T-helper 17 cell (primary cell): ENCODE data around the gene ZNF236. TPM values are rescaled to one million over a fixed set of nuclear protein-coding genes. Genes with fewer than 3 reads are reported as not detected.
A peak's percentile ranks its signal among the peaks of the same experiment; 100 is the strongest.

ENCODE experiments used
- ATAC-seq: fragments of 150-1000 bp; cut with Tn5 transposase; 2 replicates; pipeline ENCODE4 v1.10.0; 2021; ENCODE audit warnings: mild to moderate bottlenecking, moderate library complexity
- DNase-seq, 3 donors: peaks; one replicate each; pipeline versions ENCODE4 v3.0.0 to v3.0.0-alpha.2; 2020 to 2021
- H3K9me3 ChIP-seq: one replicate; pipeline ENCODE4 v1.7.0; 2013; ENCODE audit warnings: low read length, mild to moderate bottlenecking; ENCODE audit not compliant: control insufficient read depth, poor library complexity, severe bottlenecking
- H3K27ac Mint-ChIP-seq: one replicate; pipeline ENCODE4 v1.8.0; 2022; ENCODE audit warnings: mild to moderate bottlenecking, moderate library complexity, mixed read lengths
- H3K27me3 Mint-ChIP-seq: one replicate; pipeline ENCODE4 v1.8.0; 2022; ENCODE audit warnings: mixed read lengths
- H3K36me3 Mint-ChIP-seq: one replicate; pipeline ENCODE4 v1.8.0; 2022; ENCODE audit warnings: low read depth, mixed read lengths
- H3K4me1 Mint-ChIP-seq: one replicate; pipeline ENCODE4 v1.8.0; 2022; ENCODE audit warnings: mild to moderate bottlenecking, mixed read lengths
- H3K4me3 Mint-ChIP-seq: one replicate; pipeline ENCODE4 v1.8.0; 2022; ENCODE audit warnings: mild to moderate bottlenecking, moderate library complexity, mixed read lengths
- total RNA-seq, 4 donors: library from RNA in 2 of 4; stranded (reverse) in 2 of 4; gene quantifications; one replicate each; pipeline ENCODE4 v1.2.3 and lab custom pipeline; 2022 to 2026

ZNF236 gene
- total RNA-seq, 2 donors from 2014 or later, result 29.5 to 29.9 TPM

GRCh38 chr18:77005651-77006195, 183.4 kb downstream of the ZNF236 start:
- Mint-ChIP-seq H3K27me3 (no peaks in the 10 kb centered on the region), H3K36me3 (peaks cover 8% of the 10 kb centered on the region), H3K4me3 (peak overlapping the region; percentile 9), H3K4me1 (peaks cover 32% of the 10 kb centered on the region), H3K27ac (peak overlapping the region; percentile 79)
- DNase-seq, result no peak
- H3K9me3 ChIP-seq, result no peaks in the 10 kb centered on the region
- ATAC-seq, result no peak

GRCh38 chr18:77006305-77007175, 184.2 kb downstream of the ZNF236 start:
- Mint-ChIP-seq H3K4me3 (peak overlapping the region; percentile 21), H3K4me1 (peaks cover 35% of the 10 kb centered on the region), H3K36me3 (peaks cover 9% of the 10 kb centered on the region), H3K27ac (peak overlapping the region; percentile 79), H3K27me3 (no peaks in the 10 kb centered on the region)
- DNase-seq (no peak), ATAC-seq (no peak)
- no peaks in the 10 kb centered on the region for H3K9me3 ChIP-seq

GRCh38 chr18:77007251-77007650, 184.9 kb downstream of the ZNF236 start:
- Mint-ChIP-seq H3K27me3 (no peaks in the 10 kb centered on the region), H3K27ac (peak overlapping the region; percentile 77), H3K36me3 (peaks cover 9% of the 10 kb centered on the region), H3K4me3 (no peak overlapping the region), H3K4me1 (peaks cover 32% of the 10 kb centered on the region)
- no peak for ATAC-seq
- H3K9me3 ChIP-seq, result no peaks in the 10 kb centered on the region
- no peak for DNase-seq

- H3K9me3 ChIP-seq, result no peaks in the 10 kb centered on the region
- Mint-ChIP-seq H3K27me3 (no peaks in the 10 kb centered on the region), H3K4me1 (peaks cover 31% of the 10 kb centered on the region), H3K4me3 (no peak overlapping the region), H3K36me3 (peaks cover 9% of the 10 kb centered on the region), H3K27ac (peak overlapping the region; percentile 77)
- ATAC-seq, result no peak
- DNase-seq, result no peak
Measured at GRCh38 chr18:77008006-77008405, 185.6 kb downstream of the ZNF236 start.

- Mint-ChIP-seq H3K4me3 (no peak overlapping the region), H3K4me1 (peaks cover 34% of the 10 kb centered on the region), H3K27me3 (no peaks in the 10 kb centered on the region), H3K36me3 (peaks cover 9% of the 10 kb centered on the region), H3K27ac (peak overlapping the region; percentile 77)
- H3K9me3 ChIP-seq, result no peaks in the 10 kb centered on the region
- ATAC-seq (no peak), DNase-seq (no peak)
Measured at GRCh38 chr18:77008576-77009315, 186.4 kb downstream of the ZNF236 start.

- Mint-ChIP-seq H3K27ac (peak overlapping the region; percentile 29), H3K36me3 (peaks cover 9% of the 10 kb centered on the region), H3K4me3 (no peak overlapping the region), H3K4me1 (peaks cover 31% of the 10 kb centered on the region), H3K27me3 (no peaks in the 10 kb centered on the region)
- ATAC-seq (no peak), DNase-seq (no peak)
- H3K9me3 ChIP-seq, result no peaks in the 10 kb centered on the region
Measured at GRCh38 chr18:77009675-77010074, 187.3 kb downstream of the ZNF236 start.

- no peak for ATAC-seq
- peaks cover 26% of the 10 kb centered on the region for H3K4me1 Mint-ChIP-seq
- no peak overlapping the region for H3K4me3 Mint-ChIP-seq
- H3K27me3 Mint-ChIP-seq, result no peaks in the 10 kb centered on the region
- H3K27ac Mint-ChIP-seq, result peak overlapping the region; percentile 21
- no peak for DNase-seq
- peaks cover 9% of the 10 kb centered on the region for H3K36me3 Mint-ChIP-seq
- H3K9me3 ChIP-seq, result no peaks in the 10 kb centered on the region
Measured at GRCh38 chr18:77012120-77012519, 189.8 kb downstream of the ZNF236 start.

GRCh38 chr18:77012806-77013541, 190.6 kb downstream of the ZNF236 start:
- Mint-ChIP-seq H3K27ac (no peak overlapping the region), H3K4me1 (peaks cover 25% of the 10 kb centered on the region)
- no peak for ATAC-seq

GRCh38 chr18:77013811-77014521, 191.6 kb downstream of the ZNF236 start:
- DNase-seq, result no peak
- peaks cover 15% of the 10 kb centered on the region for H3K36me3 Mint-ChIP-seq
- peak overlapping the region; percentile 77 for H3K27ac Mint-ChIP-seq
- H3K27me3 Mint-ChIP-seq, result no peaks in the 10 kb centered on the region
- H3K4me1 Mint-ChIP-seq, result peaks cover 26% of the 10 kb centered on the region
- no peak overlapping the region for H3K4me3 Mint-ChIP-seq
- no peaks in the 10 kb centered on the region for H3K9me3 ChIP-seq
- ATAC-seq, result no peak

More at GRCh38 chr18:77012806-77013541, 190.6 kb downstream of the ZNF236 start:
- no peak for DNase-seq
- no peaks in the 10 kb centered on the region for H3K27me3 Mint-ChIP-seq
- H3K9me3 ChIP-seq, result no peaks in the 10 kb centered on the region
- H3K36me3 Mint-ChIP-seq, result peaks cover 8% of the 10 kb centered on the region
- no peak overlapping the region for H3K4me3 Mint-ChIP-seq

GRCh38 chr18:77014538-77014937, 192.2 kb downstream of the ZNF236 start:
- no peaks in the 10 kb centered on the region for H3K9me3 ChIP-seq
- DNase-seq (no peak), ATAC-seq (no peak)
- Mint-ChIP-seq H3K36me3 (peaks cover 15% of the 10 kb centered on the region), H3K4me3 (no peak overlapping the region), H3K4me1 (peaks cover 27% of the 10 kb centered on the region), H3K27me3 (no peaks in the 10 kb centered on the region), H3K27ac (peak overlapping the region; percentile 77)

GRCh38 chr18:77015169-77015568, 192.8 kb downstream of the ZNF236 start:
- Mint-ChIP-seq H3K36me3 (peaks cover 11% of the 10 kb centered on the region), H3K4me3 (no peak overlapping the region), H3K27me3 (no peaks in the 10 kb centered on the region), H3K27ac (peak overlapping the region; percentile 77), H3K4me1 (peaks cover 31% of the 10 kb centered on the region)
- no peaks in the 10 kb centered on the region for H3K9me3 ChIP-seq
- DNase-seq (no peak), ATAC-seq (no peak)
